K562 (cell line): ENCODE results near the gene UBR4. TPM values are rescaled to one million over a fixed set of nuclear protein-coding genes. Genes with fewer than 3 reads are reported as not detected.
A peak's percentile ranks its signal among the peaks of the same experiment; 100 is the strongest.

Experiments
- BRD9 ChIP-seq: fragments of 450-650 bp; IDR thresholded peaks from 2 replicates; pipeline ENCODE4 v1.6.1; 2018; ENCODE audit warnings: low read depth; ENCODE audit not compliant: partially characterized antibody
- CEBPG ChIP-seq, 3 experiments: fragments of 200-800 bp in 1 of 3; sonication (Bioruptor generic) in 1 of 3; sonication (generic) in 1 of 3; formaldehyde crosslinking in 1 of 3; IDR thresholded peaks in 2 of 3; conservative IDR thresholded peaks in 1 of 3; 2 replicates each; pipeline versions ENCODE4 v1.6.1 to v1.8.0; 2016 to 2022; ENCODE audit warnings: missing compliant biosample characterization in 2 of 3, missing genetic modification characterization in 2 of 3, mild to moderate bottlenecking in 1 of 3, missing genetic modification reagents in 1 of 3
- E2F3 ChIP-seq: fragments of 250-450 bp; sonication (Bioruptor Pico); IDR thresholded peaks from 2 replicates; pipeline ENCODE4 v1.4.0; 2020; ENCODE audit warnings: mild to moderate bottlenecking
- GABPB2 ChIP-seq: fragments of 250-450 bp; sonication (Bioruptor Pico); conservative IDR thresholded peaks from 2 replicates; pipeline ENCODE4 v1.5.1; 2021; ENCODE audit warnings: mild to moderate bottlenecking
- GTF2A2 ChIP-seq: IDR thresholded peaks from 2 replicates; pipeline ENCODE4 v1.6.1; 2016; ENCODE audit warnings: mild to moderate bottlenecking, missing genetic modification characterization, missing compliant biosample characterization
- MAX ChIP-seq: sonication (generic); formaldehyde crosslinking; IDR thresholded peaks from 2 replicates; pipeline ENCODE4 v1.9.0; 2022; ENCODE audit warnings: mild to moderate bottlenecking, missing genetic modification reagents
- MCM2 ChIP-seq: fragments of 450-650 bp; IDR thresholded peaks from 2 replicates; pipeline ENCODE4 v1.6.1; 2017; ENCODE audit warnings: low read depth, mild to moderate bottlenecking
- MEF2A ChIP-seq: IDR thresholded peaks from 2 replicates; pipeline ENCODE4 v1.6.1; 2011; ENCODE audit warnings: low read depth, mild to moderate bottlenecking, low read length, moderate library complexity; ENCODE audit not compliant: control insufficient read depth
- MEF2D ChIP-seq: conservative IDR thresholded peaks from 2 replicates; pipeline ENCODE4 v1.6.1; 2016; ENCODE audit warnings: low read depth, missing genetic modification characterization, missing compliant biosample characterization
- NCOR1 ChIP-seq: fragments of 450-650 bp; IDR thresholded peaks from 2 replicates; pipeline ENCODE4 v1.6.1; 2016; ENCODE audit warnings: mild to moderate bottlenecking, moderate library complexity
- NFE2 ChIP-seq: IDR thresholded peaks from 2 replicates; pipeline ENCODE4 v1.6.1; 2014; ENCODE audit warnings: antibody characterized with exemption, low read depth
- NFIC ChIP-seq: fragments of 450-650 bp; IDR thresholded peaks from 2 replicates; pipeline ENCODE4 v1.6.1; 2017; ENCODE audit warnings: mild to moderate bottlenecking, inconsistent platforms
- NR0B1 ChIP-seq: fragments of 450-650 bp; IDR thresholded peaks from one replicate; pipeline ENCODE4 v1.6.1; 2018; ENCODE audit warnings: mild to moderate bottlenecking, moderate library complexity; ENCODE audit not compliant: partially characterized antibody
- POLR3A ChIP-seq: IDR thresholded peaks from 2 replicates; pipeline ENCODE4 v1.6.1; 2011; ENCODE audit warnings: borderline replicate concordance, mild to moderate bottlenecking, moderate library complexity; ENCODE audit not compliant: insufficient read length, insufficient read depth; ENCODE audit errors: extremely low read depth
- SMARCE1 ChIP-seq: fragments of 450-650 bp; IDR thresholded peaks from 2 replicates; pipeline ENCODE4 v1.7.1; 2016; ENCODE audit warnings: mild to moderate bottlenecking
- SOX6 ChIP-seq: fragments of 450-650 bp; IDR thresholded peaks from 2 replicates; pipeline ENCODE4 v1.6.1; 2014; ENCODE audit warnings: mild to moderate bottlenecking
- TAL1 ChIP-seq: fragments of 450-650 bp; IDR thresholded peaks from 2 replicates; pipeline ENCODE4 v1.6.1; 2016; ENCODE audit warnings: mild to moderate bottlenecking
- TCF3 ChIP-seq: sonication (generic); formaldehyde crosslinking; IDR thresholded peaks from 2 replicates; pipeline ENCODE4 v1.4.0; 2020; ENCODE audit warnings: mild to moderate bottlenecking, missing genetic modification reagents
- TCF7L2 ChIP-seq: fragments of 150-350 bp; IDR thresholded peaks from 2 replicates; pipeline ENCODE4 v1.6.1; 2016; ENCODE audit warnings: low read depth, mild to moderate bottlenecking, low read length, moderate library complexity
- ZBTB2 ChIP-seq: fragments of 450-650 bp; IDR thresholded peaks from 2 replicates; pipeline ENCODE4 v1.6.1; 2016; ENCODE audit warnings: antibody characterized with exemption
- ZNF232 ChIP-seq: sonication (generic); formaldehyde crosslinking; IDR thresholded peaks from 2 replicates; pipeline ENCODE4 v1.8.0; 2022; ENCODE audit warnings: mild to moderate bottlenecking, missing genetic modification reagents
- ZNF609 ChIP-seq: sonication (generic); formaldehyde crosslinking; IDR thresholded peaks from 2 replicates; pipeline ENCODE4 v1.8.1; 2023; ENCODE audit warnings: missing genetic modification reagents, mild to moderate bottlenecking, borderline replicate concordance
- polyA plus RNA-seq, 8 experiments: library from polyadenylated mRNA; depleted of rRNA in 4 of 8; stranded (reverse) in 5 of 8; unstranded in 3 of 8; fragments of >200 nt; fragmentation: Nextera tagmentation in 2 of 8; fragmentation: Illumina TruSeq in 1 of 8; extraction: Ambion mirVana in 2 of 8; extraction: Trizol in 1 of 8; gene quantifications; 2 replicates each; pipeline versions ENCODE4 v1.2.1 to v1.2.3, GENCODE V29; 2011 to 2014; ENCODE audit warnings: inconsistent platforms in 1 of 8, missing spikeins in 1 of 8
- total RNA-seq, 7 experiments: library from RNA; depleted of rRNA in 6 of 7; stranded (reverse); fragments of >200 nt in 6 of 7; fragmentation: Illumina TruSeq in 2 of 7; extraction: Trizol in 2 of 7; gene quantifications; 2 replicates each; pipeline versions ENCODE4 v1.2.1 to v1.2.3, GENCODE V29; 2011 to 2021; ENCODE audit warnings: low replicate concordance in 1 of 7

UBR4 gene
- total and polyA plus RNA-seq, 9 of the 15 experiments (the other 6 are each of a cell fraction or from before 2014, with no cell fraction given): 55.4 to 277 (median 123) TPM

GRCh38 chr1:19169642-19170041, 40.4 kb downstream of the UBR4 start (continued):
- TF ChIP-seq MCM2: no peak
- TF ChIP-seq NFIC: no peak
- no peak for TF ChIP-seq MAX
- TF ChIP-seq MEF2A: peak; percentile 95
- TF ChIP-seq TCF7L2: no peak
- TF ChIP-seq POLR3A: no peak
- peak; percentile 88 for TF ChIP-seq TCF3 (CRISPR knock-in tag)
- no peak for TF ChIP-seq NR0B1
- peak; percentile 90 for TF ChIP-seq MEF2D
- no peak for TF ChIP-seq GABPB2 (CRISPR knock-in tag)
- no peak for TF ChIP-seq SOX6
- TF ChIP-seq CEBPG (CRISPR knock-in tag; IDR thresholded peaks at IDR 0.05): no peak
- peak in 1 of 2 experiments; percentile 41; a peak in 2 of 4 replicates for TF ChIP-seq CEBPG (tag; conservative IDR thresholded peaks at IDR 0.05 in 1 of 2, IDR thresholded peaks at IDR 0.05 in 1 of 2)
- peak; percentile 33 for TF ChIP-seq TAL1
- TF ChIP-seq ZBTB2: no peak
- no peak for TF ChIP-seq ZNF232 (CRISPR knock-in tag)
- no peak for TF ChIP-seq GTF2A2 (tag)
- no peak for TF ChIP-seq ZNF609
- TF ChIP-seq SMARCE1: peak; percentile 59; the same call in 1 of the 2 replicates
- no peak for TF ChIP-seq NFE2
- peak; percentile 35; the same call in 1 of the 2 replicates for TF ChIP-seq NCOR1
- no peak for TF ChIP-seq E2F3 (CRISPR knock-in tag)
- no peak for TF ChIP-seq BRD9
